Right renal cortex interstitium (tissue), 3 donors: ENCODE data around the gene SFXN3. TPM values are rescaled to one million over a fixed set of nuclear protein-coding genes. Genes with fewer than 3 reads are reported as not detected.

Source experiments
- DNase-seq, 3 donors: peaks; one replicate each; pipeline ENCODE4 v3.0.0-alpha.2; 2013; ENCODE audit warnings: low read depth in 3 of 3, low spot score in 2 of 3
- polyA plus RNA-seq, 3 donors: library from polyadenylated mRNA; unstranded; fragments of 120-200 nt; gene quantifications; one replicate each; pipeline ENCODE4 v1.2.1, GENCODE V29; 2013; ENCODE audit not compliant: insufficient read length in 3 of 3

SFXN3 gene
- polyA plus RNA-seq, 3 donors, result 20.7 to 22.6 (median 22.3) TPM

DNA sequence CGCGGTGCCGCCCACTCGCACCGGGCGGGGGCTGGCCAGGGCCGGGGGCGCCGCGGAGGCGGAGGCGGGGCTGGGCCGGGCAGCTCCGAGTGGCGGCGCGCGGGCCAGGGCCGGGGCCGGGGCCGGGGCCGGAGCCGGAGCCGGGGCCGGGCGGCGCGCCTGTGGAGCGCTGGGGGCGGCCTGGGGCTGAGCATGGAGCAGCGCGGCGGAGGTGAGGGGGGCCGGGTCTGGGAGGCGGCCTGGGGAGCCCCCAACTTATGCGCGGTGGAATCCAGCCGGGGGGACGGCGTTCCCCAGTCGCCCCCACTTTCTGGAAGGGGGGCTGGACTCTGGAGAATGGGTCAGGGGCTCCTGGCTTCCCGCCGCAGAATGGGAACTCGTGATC is 31.3 kb upstream of the SFXN3 start, which contains the start of gene LZTS2:
LZTS2 (plus strand) TSS at position 67 of the 385 bp plus-strand sequence. CDS start 2,731 bp downstream, outside the sequence.
- no peak for DNase-seq

DNA sequence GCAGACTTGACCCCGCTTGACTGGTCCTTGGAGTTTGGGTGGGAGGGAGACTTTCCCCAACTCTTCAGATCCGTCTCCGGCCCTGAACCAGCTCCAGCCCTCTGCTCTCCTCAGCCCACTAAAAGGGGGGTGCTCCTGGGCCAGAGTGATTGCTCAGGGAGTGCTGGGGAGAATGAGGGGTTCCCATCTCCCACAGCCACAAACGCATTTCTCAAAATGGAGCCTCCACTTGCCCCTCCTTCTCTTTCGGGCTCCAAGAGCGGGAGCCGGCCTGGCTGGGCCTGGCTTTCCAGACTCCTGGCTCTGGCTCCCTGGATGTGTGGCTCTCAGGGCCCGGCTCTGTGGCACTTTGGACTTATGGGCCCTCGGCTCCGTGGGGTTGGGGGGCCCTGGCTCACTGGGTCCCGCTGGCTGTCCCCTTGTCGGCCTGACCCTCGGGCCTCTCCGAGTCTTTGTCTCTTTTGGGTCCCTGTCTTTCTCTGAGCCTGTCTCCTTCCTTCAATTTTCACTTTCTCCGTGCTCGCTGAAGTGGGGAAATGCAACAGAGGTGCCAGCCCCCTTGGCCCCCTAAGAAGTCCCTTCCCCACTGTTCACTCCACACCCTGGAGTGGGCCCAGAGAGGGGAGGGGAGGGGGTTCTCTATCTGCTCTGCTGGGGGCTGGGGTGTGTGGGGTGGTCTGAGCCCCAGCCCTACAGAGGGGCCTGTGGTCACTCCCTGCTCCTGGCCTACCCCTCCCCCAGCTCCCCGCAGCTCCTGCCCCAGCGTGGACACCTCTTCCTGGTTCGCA is 30.7 kb upstream of the SFXN3 start:
- DNase-seq, result no peak

DNA sequence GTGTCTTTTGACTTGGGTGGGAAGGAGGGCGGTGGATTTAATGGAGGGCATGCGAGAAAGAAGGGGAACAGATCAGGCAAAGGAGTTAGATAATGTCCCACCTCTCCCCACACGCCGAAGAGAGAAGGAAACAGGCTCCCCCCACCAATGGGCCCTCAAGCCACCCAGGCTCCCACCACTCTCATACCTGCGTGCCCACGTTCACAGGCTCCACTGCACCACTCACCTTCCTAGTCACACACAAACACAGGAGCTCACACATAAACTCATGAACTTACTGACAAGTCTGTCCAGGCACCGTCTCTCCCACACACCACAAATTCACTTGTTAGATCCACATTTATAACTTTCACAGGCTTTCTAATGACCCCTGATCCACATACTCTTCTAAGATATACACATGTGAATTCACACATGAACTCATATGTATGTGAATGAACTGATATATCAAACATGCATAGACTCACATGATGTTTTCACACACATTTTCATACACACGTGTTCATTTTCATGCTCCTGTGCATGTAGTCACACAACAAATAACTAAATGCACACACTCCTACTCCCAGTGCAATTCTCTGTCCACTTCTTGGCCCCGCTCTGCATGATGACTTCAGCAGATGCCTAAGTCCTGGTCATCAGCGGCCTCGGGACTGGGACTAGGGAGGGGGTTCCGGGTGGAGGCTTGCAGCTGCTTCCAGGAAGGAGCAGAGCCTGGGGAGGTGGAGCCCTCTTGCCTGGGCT is 29.9 kb upstream of the SFXN3 start:
- peak in 1 of 3 donors; percentile 67 for DNase-seq

DNA sequence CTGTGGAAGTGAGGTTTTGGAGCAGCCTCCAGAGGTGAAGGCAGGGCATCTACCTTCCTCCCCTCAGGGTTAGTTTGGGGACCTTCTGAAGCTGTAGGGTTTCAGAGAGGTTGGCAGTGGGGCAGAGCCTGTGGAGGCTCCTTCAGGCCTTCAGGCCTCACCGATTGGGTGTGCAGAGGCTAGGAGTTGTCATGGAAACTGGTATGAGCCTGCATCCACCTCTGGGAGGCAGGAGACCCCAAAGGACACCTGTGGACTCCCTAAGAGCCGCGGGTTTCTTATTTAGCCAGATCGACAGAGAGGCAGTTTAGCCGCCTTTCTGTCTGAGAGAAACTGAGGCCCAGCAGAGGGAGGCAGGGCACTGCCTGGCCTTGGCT is 29.4 kb upstream of the SFXN3 start:
- no peak for DNase-seq

DNA sequence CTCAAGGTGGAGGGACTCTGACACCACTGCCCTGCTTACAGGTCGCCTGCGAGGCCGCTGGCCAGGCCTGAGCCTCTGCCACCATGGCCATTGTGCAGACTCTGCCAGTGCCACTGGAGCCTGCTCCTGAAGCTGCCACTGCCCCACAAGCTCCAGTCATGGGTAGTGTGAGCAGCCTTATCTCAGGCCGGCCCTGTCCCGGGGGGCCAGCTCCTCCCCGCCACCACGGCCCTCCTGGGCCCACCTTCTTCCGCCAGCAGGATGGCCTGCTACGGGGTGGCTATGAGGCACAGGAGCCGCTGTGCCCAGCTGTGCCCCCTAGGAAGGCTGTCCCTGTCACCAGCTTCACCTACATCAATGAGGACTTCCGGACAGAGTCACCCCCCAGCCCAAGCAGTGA is 28.6 kb upstream of the SFXN3 start:
- DNase-seq, result no peak

DNA sequence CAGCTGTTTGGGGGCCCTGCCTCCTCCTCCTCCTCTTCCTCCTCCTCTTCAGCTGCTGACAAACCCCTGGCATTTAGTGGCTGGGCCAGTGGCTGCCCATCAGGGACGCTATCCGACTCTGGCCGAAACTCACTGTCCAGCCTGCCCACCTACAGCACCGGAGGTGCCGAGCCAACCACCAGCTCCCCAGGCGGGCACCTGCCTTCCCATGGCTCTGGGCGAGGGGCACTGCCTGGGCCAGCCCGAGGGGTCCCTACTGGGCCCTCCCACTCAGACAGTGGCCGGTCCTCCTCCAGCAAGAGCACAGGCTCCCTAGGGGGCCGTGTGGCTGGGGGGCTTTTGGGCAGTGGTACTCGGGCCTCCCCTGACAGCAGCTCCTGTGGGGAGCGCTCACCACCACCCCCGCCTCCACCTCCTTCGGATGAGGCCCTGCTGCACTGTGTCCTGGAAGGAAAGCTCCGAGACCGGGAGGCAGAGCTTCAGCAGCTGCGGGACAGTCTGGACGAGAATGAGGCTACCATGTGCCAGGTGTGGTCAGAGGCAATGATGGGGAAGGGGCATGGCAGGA is 27.3 kb upstream of the SFXN3 start:
- DNase-seq, result no peak

DNA sequence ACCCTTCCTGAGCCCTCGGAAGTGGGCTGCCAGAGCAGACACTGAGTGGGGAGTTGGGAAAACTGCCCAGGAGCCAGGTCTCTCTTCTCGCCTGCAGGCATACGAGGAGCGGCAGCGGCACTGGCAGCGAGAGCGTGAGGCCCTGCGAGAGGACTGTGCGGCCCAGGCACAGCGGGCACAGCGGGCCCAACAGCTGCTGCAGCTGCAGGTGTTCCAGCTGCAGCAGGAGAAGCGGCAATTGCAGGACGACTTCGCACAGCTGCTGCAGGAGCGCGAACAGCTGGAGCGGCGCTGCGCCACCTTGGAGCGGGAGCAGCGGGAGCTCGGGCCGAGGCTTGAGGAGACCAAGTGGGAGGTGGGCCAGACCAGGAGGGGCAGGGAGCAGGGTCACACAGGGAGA is 25.7 kb upstream of the SFXN3 start:
- no peak for DNase-seq

DNA sequence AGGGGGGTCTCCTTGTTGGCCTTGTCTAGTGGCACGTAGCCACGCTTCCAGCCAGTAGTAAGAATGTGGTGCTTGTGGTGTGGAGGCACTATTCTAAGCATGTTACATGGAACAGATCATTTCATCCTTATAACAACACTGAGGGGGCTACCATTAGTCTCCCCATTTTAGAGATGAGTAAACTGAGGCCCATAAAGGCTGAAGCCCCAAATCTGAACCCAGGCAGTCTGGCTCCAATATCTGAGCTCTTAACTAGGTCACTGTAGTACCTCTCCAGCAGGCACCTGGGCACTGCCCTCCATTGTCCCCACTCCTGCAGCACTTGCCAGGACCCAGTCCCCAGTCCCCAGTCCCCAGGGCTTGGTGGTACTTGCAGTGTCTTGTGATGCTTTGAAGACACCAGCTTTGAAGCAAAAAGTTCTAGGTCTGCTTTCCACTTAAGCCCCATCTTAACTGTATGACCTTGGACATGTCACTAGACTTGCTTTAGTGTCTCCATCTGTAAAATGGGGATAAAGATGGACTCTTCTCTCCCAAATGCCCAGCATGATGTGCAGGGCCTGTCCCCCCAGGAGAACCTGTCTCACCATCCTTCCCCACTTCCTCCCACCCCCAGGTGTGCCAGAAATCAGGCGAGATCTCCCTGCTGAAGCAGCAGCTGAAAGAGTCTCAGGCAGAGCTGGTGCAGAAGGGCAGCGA is 25.0 kb upstream of the SFXN3 start:
- no peak for DNase-seq

DNA sequence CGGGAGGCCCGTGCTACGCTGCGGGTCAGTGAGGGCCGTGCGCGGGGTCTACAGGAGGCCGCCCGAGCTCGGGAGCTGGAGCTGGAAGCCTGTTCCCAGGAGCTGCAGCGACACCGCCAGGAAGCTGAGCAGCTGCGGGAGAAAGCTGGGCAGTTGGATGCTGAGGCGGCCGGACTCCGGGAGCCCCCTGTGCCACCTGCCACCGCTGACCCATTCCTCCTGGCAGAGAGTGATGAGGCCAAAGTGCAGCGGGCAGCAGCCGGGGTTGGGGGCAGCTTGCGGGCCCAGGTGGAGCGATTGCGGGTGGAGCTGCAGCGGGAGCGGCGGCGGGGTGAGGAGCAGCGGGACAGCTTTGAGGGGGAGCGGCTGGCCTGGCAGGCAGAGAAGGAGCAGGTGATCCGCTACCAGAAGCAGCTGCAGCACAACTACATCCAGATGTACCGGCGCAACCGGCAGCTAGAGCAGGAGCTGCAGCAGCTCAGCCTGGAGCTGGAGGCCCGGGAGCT is 24.4 kb upstream of the SFXN3 start:
- no peak for DNase-seq

DNA sequence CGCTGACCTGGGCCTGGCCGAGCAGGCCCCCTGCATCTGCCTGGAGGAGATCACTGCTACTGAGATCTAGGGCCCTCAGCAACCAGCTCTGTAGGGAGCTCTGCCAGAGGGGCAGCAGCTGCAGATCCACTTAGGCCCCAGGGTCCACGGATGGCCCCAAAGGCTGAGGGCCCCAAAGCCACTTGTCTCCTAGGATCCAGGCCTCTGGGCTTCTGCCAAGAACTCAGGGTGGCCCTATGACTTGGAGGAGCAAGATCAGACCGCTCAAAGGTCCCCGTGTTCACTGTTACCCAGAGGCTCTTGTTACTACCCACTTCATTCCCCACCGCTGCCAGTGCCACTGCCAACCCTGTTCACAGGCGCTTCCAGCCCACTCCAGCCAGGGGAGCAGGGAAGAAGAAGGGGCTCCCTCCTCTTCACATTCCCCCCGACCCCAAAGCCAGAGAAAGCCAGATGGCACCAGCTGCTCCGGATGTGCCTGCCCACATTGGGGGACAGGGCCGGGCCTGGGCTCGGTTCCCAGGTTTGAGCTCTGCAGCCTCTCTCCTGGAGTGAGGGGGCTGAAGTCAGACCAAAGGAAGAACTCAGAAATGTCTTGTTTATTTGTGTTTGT is 23.8 kb upstream of the SFXN3 start:
- DNase-seq, result no peak

DNA sequence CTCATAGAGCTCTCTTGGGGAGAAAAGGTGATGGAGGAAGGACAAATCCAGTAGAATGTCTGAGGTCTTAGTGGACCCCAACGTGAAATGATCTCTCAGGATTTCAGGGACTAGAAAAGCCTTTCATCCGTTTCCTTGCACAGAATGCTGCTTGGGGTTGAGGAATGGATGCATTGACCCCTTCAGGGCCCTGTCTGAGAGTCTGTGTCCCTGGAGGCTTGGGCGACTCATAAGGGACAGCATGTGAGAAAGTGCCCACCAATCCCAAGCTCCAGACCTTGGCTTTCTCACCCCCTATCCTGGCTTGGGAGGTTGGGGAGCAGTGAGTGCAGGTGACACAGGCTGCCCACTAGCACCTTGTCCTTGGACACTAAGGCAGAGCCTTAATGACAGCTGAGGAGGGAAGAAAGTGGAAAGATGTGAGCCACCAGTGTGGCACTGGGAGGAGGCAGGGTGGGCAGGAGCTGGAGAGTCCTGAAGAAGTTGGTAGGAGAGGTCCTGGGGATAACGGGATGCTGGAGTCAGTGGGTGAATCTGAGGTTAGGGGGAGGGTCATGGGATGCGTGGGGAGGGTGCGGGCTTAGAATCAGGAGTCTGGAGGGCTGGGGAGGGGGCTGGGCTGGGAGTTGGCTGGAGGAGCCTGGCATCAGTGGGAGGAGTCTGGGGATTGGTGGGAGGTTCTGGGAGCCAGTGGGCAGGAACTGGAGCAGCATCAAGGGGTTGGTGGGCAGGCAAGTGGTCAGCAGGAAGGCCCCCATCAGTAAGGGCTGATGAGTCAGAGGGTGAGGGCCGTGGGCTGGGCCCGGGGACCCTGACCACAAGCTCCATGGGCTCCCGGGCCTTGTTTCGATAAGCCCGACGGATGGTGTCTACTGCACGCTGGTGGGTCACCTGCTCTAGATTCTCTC is 22.9 kb upstream of the SFXN3 start:
- DNase-seq, result no peak

DNA sequence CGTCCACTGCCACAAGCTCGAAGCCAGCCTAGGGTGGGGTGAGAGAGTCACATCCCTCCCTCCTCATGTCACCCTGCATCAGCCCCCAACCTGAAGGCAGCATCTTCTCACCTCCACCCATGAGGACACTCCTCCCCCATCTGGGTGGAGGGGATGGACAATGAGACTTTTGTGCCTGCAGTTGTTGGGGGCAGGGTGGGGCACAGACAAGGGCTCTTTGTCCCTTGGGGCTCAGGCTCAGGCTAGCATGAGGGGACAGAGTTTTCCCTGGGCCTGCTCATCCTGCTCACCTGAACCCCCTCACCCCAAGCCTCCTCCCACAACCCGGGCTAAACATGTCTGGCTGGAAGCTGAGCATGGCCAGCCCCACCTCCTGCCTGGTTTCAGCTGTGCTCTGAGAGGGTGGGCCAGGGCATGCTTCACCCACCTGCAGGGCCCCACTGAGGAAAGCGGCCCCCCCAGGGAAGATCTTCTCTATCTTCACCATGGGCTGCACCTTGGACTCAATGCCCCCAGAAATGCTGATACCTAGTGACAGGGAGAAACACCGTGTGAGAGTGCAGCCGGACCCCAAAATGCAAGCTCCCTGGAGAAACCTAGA is 22.1 kb upstream of the SFXN3 start:
- no peak for DNase-seq

DNA sequence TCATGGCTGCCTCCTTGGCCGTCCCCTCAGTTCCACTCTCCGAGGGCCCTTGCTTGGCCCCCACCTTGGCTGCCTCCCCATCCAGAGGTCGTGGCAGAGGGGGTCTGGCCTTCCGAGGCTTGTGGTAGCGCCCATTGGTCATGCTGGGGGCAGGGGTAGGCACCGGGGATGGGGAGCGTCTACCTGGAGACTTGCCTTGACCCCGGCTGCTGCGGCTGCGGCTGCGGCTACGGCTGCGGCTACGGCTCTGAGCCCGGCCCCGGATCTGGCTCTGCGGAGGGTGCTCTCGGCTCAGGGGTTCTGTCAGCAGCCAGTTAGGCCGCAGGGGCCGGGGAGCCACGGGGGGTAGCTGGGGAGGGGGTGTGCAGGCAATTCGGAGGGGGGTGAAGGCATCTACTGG is 20.7 kb upstream of the SFXN3 start:
- DNase-seq, result no peak

DNA sequence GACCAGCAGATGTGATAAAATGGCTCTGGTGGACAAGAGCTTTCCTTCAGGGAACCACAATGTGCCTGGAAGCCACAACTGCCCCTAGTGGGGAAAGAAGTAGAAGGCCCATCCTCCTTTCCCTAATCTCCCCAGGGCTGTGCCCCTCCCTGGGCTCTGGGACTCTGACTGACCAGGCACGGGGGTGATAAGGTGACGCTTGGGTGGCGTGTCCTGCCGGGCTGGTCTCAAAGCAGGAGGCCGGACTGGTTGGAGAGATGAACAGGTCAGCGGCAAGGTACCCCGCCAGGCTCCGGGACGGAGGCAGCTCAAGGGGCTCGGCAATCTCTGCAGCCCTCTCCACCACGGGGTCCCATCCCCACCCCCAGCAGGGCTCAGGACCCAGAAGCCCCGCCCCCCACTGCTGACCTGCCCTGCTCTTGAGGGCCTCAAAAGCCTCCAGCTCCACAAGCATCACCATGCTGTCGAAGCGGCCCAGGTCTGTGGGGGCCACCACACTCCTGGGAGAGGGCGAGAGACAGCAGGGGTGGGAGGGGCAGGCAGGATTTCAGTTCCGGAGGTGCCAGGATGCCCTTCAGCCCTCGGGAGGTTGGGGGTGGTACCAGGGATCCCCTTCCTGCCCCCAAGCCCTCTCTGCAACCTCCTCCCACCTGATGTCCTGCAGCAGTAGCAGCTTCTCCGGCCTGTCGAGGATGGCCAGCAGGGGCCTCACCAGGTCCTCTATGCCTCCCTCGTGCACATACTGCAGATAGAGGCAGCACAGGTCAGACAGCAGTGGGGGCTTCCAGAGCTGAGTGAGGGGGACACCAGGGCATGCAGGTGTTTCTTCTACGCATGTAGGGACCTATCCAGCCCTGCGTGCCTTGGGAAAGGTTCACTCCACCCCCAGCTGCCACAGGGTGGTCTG is 19.3 kb upstream of the SFXN3 start:
- no peak for DNase-seq

DNA sequence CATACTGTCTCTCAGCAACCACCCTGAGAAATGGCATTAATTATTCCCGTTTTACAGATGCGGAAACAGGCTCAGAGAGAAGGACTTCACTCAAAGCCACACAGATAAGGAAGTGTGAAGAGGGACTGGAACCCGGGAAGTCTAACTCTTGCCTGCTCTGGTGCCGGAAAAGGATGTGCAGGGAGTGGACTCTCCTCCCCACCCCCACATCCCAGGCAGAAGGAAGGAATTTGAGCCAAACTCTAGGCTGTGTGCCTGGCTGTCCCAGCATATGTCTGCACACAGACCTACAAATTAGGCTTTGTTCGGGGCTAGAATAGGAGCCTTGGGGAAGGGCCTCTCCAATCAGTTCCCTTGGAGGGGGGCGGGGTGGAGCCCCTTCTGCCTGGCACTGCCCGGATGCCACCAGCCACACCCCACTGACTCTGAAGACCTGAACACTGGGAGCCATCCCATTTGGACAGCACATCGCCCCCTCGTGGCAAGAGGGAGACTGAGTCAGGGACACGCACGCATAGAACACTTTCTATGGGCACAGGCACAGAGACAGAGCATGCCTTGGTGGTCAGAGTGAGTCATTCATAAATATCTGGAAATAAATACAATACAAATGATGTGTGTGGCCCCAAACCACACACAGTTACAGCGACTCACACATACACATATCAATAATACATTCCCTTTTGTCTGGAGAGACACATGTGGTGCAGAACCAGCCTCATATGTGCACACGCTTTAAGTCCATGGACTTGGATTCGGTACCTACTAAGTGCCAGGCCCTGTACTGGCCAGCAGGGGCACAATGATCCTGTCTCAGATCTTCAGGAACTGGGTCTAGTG is 18.3 kb upstream of the SFXN3 start:
- DNase-seq, result peak in 1 of 3 donors; percentile 79

DNA sequence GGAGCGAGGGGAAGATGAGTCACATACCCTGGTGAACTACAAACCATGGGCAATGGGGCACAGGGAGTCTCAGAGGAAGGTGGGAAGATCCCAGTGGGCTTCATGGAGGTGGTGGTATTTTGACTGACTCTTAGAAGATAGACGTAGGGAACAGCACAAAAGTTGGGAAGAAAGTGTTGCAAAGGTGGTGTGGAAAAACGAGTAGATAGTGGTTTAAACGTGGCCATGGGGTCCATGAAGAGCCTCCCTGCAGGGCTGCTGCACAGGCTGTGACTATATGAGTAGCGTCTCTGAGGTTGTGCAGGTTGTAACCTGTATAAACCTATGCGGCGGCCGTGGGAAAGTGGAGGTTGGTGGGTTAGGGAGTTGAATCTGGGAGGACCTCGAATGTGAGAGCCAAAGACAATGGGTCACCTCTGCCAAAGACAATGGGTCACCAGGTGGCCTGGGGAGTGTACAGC is 17.6 kb upstream of the SFXN3 start:
- DNase-seq, result no peak

DNA sequence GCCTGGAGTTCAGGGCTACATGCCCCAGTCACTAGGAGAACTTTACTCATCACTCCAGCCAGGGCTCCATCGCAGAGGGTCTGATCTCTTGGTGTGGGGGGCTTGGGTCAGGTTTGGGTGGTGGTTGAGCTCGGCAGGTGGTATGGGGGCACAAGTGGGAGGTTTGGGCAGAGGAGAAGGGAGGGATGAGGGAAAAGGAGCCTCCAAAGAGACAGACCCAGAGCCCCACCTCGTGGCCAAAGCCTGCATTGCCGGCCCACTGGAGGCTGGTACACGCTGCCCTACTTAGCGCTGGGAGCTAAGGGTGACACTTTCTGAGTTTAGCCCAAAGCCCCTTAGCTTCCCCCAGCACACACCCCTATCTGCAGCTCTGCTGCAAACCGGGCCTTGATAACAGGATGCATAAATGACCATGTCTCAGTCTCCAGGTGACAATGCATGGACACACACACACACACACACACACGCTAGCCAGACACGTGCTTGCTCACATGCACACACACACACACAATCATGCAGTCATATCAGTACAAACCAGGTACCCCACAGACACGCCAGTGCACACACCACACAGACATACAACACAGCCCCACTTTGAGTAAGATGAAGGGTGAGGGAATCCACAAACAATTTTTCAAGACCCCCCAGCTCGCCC is 16.7 kb upstream of the SFXN3 start:
- no peak for DNase-seq
